GM21825 (cell line): ENCODE data around the gene RTKN2.
A peak's percentile ranks its signal among the peaks of the same experiment; 100 is the strongest.
"Not testable (repeated sequence)": the region's sequence is repeated elsewhere in the genome, so short reads cannot be mapped to it uniquely, and the experiment has no call there.

Source experiments
- ATAC-seq: cut with Tn5 transposase; IDR thresholded peaks from one replicate; pipeline ENCODE4 v1.9.1; 2021; ENCODE audit warnings: mild to moderate bottlenecking, moderate library complexity; ENCODE audit not compliant: unreplicated experiment

The RTKN2 gene

DNA sequence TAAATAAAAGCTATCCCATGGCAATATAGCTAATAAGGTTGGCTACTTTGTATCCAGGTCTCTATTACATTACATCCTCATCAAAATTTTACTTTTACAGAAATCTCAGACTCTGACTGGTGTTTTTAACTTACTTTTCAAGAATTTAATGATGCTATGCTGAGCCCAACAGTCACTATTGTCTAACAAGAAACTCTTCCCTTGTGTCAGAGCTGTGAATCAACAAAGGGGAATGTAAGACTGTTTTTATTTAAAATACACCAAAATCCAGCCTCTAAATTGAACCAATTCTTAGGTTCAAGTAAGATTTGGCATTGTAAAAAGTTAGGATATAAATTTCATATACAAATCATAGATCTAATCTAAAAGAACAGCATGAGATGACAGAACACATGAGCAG lies 7.0 kb downstream of the RTKN2 start:
- no peak for ATAC-seq

GRCh38 chr10:62259998-62260397 lies 8.6 kb downstream of the RTKN2 start:
- ATAC-seq: no peak

DNA sequence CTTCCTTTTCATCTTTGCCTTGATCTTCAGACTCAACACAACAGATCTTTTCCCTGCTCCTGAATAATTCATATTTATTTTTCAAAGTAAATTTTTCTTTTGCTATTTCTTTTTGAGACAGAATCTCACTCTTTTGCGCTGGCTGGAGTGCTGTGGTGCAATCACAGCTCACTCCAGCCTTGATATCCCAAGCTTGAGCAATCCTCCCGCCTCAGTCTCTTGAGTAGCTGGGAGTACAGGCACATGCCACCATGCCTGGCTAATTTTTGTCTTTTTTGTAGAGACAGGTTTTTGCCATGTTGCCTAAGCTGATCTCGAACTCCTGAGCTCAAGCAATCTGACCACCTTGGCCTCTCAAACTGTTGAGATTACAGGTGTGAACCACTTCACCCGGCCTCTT lies 9.2 kb downstream of the RTKN2 start:
- no peak for ATAC-seq

DNA sequence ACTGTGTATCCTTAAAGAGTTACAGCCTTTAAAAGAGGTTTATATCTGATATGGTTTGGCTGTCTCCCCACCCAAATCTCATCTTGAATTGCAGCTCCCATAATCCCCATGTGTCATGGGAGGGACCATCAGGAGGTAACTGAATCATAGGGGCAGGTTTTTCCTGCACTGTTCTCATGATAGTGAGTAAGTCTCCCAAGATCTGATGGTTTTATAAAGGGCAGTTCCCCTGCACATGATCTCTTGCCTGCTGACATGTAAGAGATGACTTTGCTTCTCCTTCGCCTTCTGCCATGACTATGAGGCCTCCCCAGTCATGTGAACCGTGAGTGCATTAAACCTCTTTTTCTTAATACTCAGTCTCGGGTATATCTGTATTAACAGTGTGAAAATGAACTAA lies 9.7 kb downstream of the RTKN2 start:
- ATAC-seq: no peak

- no peak for ATAC-seq
Measured at GRCh38 chr10:62253704-62254103, 14.9 kb downstream of the RTKN2 start.

- ATAC-seq: no peak
Measured at GRCh38 chr10:62252051-62252450, 16.6 kb downstream of the RTKN2 start.

DNA sequence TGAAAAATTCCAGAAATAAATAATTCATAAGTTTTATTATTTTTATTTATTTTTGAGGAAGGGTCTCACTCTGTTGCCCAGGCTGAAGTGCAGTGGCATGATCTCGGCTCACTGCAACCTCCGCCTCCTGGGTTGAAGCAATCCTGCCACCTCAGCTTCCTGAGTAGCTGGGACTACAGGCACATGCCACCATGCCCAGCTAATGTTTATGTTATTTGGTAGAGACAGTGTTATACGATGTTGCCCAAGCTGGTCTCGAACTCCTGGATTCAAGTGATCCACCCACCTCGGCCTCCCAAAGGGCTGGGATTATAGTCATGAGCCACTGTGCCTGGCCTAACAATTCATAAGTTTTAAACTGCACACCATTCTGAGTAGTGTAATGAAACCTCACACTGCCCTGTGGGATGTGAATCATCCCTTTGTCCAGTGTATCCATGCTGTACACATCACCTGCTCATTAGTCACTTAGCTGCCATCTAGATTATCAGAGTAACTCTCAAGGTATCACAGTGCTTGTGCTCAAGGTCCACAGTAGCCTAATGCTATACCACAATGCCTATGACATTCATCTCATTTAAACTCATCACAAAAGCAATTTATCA lies 17.9 kb downstream of the RTKN2 start:
- ATAC-seq: no peak

GRCh38 chr10:62249957-62250356 lies 18.7 kb downstream of the RTKN2 start:
- no peak for ATAC-seq

GRCh38 chr10:62248465-62248864 lies 20.2 kb downstream of the RTKN2 start:
- ATAC-seq: no peak

- ATAC-seq: peak; percentile 48
Measured at GRCh38 chr10:62244785-62245467, 23.7 kb downstream of the RTKN2 start.

- no peak for ATAC-seq
Measured at GRCh38 chr10:62244088-62244487, 24.6 kb downstream of the RTKN2 start.

- peak; percentile 46 for ATAC-seq
Measured at GRCh38 chr10:62243647-62243997, 25.0 kb downstream of the RTKN2 start.

GRCh38 chr10:62242965-62243646 lies 25.5 kb downstream of the RTKN2 start:
- peak; percentile 83 for ATAC-seq

- ATAC-seq: not testable (repeated sequence)
Measured at GRCh38 chr10:62241521-62241920, 27.1 kb downstream of the RTKN2 start.

DNA sequence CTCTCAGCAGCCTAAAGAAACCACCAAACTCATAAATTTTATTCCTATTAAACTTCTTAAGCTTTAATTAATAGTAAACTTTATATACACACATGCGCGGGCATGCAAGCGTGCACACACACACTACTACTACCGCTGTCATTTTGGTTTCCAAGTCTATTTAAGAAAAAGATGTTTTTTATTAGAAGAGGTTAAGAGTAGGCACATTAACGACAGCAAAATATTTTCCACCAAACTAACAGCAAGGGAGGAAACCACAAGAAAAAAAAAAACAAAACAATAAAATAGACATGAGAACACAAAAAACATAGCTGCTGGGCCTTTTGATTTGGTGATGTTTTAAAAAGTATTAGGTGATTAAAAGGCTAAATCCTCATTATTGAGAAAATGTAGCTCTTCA lies 28.6 kb downstream of the RTKN2 start:
- ATAC-seq: no peak

DNA sequence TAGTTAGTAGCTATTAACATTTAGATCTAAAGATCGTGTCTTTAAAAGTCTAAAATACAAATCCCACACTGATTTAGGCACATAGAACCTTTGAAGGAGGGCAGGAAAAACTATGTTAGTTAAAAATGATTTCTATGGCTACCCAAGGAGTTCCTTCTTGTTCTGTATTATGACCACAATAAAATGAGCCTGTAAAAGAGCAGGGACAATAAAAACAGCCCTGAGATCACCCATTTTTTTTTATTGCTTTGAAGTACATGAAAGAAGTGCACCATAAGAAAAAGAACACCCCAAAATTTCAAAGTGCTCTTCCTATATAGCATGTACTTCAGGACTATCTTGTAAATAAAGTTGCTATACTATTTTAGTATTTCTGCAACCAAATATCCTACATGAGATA lies 29.8 kb downstream of the RTKN2 start:
- ATAC-seq: no peak

GRCh38 chr10:62237966-62238365 lies 30.7 kb downstream of the RTKN2 start:
- ATAC-seq: no peak

- ATAC-seq: no peak
Measured at GRCh38 chr10:62237506-62237905, 31.1 kb downstream of the RTKN2 start.

DNA sequence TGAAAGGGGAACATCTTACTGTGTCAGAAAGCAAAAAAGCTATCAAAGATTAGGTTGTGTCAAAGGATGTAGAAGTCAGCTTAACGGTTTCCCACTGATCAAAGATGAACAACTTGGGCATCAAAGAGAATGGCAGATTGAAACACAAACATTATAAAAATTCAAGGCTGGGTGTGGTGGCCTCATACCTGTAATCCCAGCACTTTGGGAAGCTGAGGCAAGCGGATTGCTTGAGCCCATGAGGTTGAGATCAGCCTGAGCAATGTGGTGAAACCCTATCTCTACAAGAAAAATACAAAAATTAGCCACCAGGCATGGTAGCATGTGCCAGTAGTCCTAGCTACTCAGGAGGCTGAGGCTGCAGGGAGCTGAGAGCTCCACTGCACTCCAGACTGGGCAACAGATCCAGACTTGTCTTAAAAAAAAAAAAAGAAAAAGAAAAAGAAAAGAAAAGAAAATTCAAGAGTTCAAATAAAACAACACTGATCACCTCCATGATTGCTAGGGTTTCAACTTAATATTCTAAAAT lies 34.5 kb downstream of the RTKN2 start:
- ATAC-seq: no peak

DNA sequence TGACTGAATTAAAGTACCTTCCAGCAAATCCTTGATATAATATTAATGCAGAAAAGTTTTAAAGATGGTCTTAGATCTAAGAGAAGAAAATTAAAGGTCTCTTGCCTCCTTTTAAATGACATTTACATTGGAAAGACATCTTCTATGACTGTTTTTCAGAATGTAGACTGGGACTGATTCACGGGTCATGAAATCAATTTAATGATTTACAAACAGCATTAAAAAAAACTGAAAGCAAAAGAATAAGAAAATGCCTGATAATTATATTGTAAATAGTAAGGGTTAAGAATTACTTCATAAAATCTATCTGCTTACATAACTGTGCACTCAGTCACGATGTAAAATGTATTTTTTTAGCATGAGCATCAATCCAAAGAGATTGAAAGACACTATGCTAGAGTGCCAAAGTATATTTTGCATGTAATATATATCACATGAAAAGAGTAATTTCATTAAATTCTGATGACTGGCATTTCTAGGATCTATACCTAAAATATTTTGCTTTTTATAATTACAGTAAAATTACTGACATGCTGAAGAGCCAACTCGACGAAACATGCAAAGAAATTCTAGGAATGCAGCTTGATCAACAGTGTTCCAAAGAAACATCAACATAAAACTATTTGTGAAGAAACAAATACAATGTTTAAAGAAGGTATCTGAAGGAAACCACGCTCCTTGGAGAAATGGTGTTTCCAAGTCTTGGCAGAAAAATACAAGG lies 35.1 kb downstream of the RTKN2 start:
- no peak for ATAC-seq

DNA sequence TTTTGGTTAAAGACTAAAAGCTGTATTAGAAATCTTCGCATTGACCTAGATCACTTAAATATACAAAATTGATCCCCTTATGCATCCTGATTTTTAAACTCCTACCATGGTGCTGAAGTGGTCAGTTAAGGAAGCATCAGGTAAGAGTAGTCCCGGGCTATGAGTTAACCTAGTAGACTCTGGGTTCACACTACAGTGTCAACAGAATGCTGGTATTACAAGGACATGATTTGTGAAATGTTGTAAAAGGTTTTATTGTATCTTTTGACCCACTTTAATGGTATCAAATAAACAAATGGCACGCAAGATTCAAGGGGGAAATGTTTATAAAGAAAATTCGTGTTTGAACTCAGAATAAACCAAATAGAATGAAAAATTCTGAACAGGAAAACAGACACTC lies 36.8 kb downstream of the RTKN2 start:
- ATAC-seq: no peak

- ATAC-seq: no peak
Measured at GRCh38 chr10:62231371-62231770, 37.3 kb downstream of the RTKN2 start.
